Glomerular endothelial cell (primary cell): ENCODE results near the gene KIAA0232. TPM values are rescaled to one million over a fixed set of nuclear protein-coding genes. Genes with fewer than 3 reads are reported as not detected.
"Not testable (repeated sequence)": the region's sequence is repeated elsewhere in the genome, so short reads cannot be mapped to it uniquely, and the experiment has no call there.

Source experiments
- DNase-seq: peaks from one replicate; pipeline ENCODE4 v3.0.0-alpha.2; 2011; ENCODE audit warnings: low read depth, low spot score; ENCODE audit errors: extremely low read depth
- total RNA-seq: library from RNA; depleted of rRNA; stranded (reverse); fragments of >200 nt; gene quantifications from 2 replicates; pipeline ENCODE4 v1.2.3, GENCODE V29; 2015

Gene KIAA0232
- total RNA-seq, 1 donor from 2014 or later, result 21.1 TPM

- no peak for DNase-seq
These were observed 21.7 kb downstream of the KIAA0232 start for GRCh38 chr4:6804082-6804752.

GRCh38 chr4:6806924-6807626, 24.5 kb downstream of the KIAA0232 start:
- DNase-seq, result no peak

GRCh38 chr4:6808259-6808658, 25.7 kb downstream of the KIAA0232 start:
- no peak for DNase-seq

- no peak for DNase-seq
These were observed 28.6 kb downstream of the KIAA0232 start for GRCh38 chr4:6811165-6811564.

- no peak for DNase-seq
These were observed 30.2 kb downstream of the KIAA0232 start for GRCh38 chr4:6812766-6813165.

- DNase-seq, result no peak
These were observed 31.2 kb downstream of the KIAA0232 start for GRCh38 chr4:6813725-6814124.

- DNase-seq, result no peak
These were observed 32.7 kb downstream of the KIAA0232 start for GRCh38 chr4:6815029-6815836.

- DNase-seq, result no peak
These were observed 36.8 kb downstream of the KIAA0232 start for GRCh38 chr4:6819295-6819694.

- no peak for DNase-seq
These were observed 38.2 kb downstream of the KIAA0232 start for GRCh38 chr4:6820695-6821094.

- DNase-seq, result no peak
These were observed 41.5 kb downstream of the KIAA0232 start for GRCh38 chr4:6824071-6824470.

GRCh38 chr4:6824772-6825402, 42.4 kb downstream of the KIAA0232 start:
- no peak for DNase-seq

- no peak for DNase-seq
These were observed 42.9 kb downstream of the KIAA0232 start for GRCh38 chr4:6825403-6825802.

- DNase-seq, result no peak
These were observed 44.4 kb downstream of the KIAA0232 start for GRCh38 chr4:6826781-6827508.

GRCh38 chr4:6829086-6829485, 46.6 kb downstream of the KIAA0232 start:
- no peak for DNase-seq

- no peak for DNase-seq
These were observed 52.3 kb downstream of the KIAA0232 start for GRCh38 chr4:6834867-6835266.

GRCh38 chr4:6835616-6836015, 53.1 kb downstream of the KIAA0232 start:
- DNase-seq, result not testable (repeated sequence)

- not testable (repeated sequence) for DNase-seq
These were observed 54.6 kb downstream of the KIAA0232 start for GRCh38 chr4:6837106-6837505.

- no peak for DNase-seq
These were observed 57.1 kb downstream of the KIAA0232 start for GRCh38 chr4:6839579-6839978.

- DNase-seq, result no peak
These were observed 57.8 kb downstream of the KIAA0232 start for GRCh38 chr4:6840062-6840976.
